NCI-H2171 (cell line): ENCODE results near the gene PIM3.

Experiments used
- DNase-seq: peaks from one replicate; lab custom pipeline; 2025; lab: John Stamatoyannopoulos, UW

The PIM3 gene

DNA sequence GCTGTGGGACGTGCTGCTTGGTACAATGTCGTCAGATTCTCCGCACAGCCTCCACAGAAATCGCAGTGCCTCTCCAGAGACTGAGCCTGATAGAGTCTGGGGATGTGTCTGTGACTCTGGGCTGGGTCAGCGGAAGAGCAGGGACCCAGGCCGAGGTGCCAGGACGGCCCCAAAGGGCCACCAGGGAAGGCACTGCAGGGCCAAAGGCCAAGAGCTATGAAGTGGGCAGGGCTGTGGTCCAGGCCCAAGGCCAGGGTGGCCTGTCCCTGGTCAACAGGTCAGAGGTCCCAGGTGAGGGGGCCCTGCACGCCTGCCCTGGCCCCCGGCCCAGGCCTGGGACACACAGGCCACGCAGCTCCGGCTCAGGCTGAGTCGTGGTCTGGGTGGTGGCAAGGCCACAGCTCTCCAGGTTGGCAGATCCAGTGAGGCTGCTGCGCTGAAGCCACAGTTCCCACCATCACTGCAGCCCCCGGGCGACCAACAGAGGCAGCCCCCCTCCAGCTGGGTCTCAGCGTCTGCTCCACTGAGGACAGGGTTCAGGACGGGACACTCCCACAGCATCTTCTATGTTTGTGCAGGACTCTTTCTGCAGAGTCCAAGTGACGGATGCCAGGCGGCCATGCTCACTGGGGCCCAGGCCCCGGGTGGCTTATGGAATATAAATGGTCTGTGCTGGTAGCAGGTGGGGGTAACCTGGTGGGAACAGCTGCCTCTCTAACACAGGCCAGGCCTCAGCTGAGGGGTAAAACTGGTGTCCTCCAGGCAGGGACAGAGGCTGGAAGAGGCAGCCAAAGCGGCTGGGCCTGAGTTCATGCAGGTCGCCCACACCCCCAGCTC lies 4.8 kb upstream of the PIM3 start:
- DNase-seq: no peak

GRCh38 chr22:49956418-49956770 lies 4.2 kb upstream of the PIM3 start:
- no peak for DNase-seq

- DNase-seq: no peak
Observed at GRCh38 chr22:49956914-49957825, 3.4 kb upstream of the PIM3 start.

DNA sequence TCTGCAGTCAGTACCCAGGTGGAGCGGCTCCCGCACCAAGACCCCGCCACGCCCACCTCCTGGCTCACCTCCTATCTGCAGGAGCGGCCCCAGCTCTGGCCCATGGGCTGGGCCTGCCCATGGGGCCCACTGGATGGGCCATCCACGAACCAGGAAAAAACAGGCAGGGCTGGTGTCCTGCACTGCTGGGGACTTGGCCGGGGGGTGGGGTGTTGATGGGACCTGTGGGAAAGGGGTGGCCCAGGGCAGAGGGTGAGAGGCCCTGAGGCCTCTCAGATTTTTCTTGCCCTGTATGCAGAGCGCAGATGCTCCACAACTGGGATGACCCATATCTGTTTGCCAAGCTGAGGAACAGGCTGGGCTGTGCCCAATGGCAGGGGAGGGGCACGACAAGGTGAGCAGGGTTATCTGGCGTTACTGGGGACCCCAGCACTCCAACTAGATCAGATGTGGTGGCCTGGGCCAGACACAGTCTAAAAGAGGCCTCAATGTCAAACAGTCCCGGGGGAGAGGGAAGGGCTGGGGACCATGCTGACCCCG lies 2.7 kb upstream of the PIM3 start:
- no peak for DNase-seq

DNA sequence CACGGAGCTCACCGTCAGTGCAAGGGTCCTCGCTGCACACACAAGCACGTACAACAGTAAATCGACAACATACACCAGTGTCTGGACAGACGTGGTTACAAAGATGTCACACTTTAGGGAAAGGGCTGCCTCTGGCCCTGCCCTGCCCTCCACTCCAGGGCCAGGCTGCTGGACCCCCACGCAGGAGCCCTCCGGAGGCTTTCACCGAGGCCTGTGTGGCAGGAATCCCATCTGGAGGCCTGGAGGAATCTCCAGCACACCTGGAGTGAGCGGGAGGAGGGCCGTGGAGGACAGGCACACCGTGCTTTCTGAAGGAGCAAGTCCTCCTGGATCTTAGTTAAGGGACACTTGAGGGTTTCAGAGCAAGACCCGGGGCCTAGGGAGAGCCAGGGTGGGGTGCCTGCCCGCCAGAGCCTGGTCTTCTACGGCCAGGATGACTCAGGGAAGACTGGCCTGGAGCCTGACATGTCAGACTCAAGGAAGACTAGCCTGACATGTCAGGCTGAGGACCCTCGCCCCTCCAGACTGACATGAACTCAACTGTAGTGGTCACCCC lies 2.1 kb upstream of the PIM3 start:
- DNase-seq: no peak

GRCh38 chr22:49958931-49959781 lies 1.4 kb upstream of the PIM3 start:
- DNase-seq: no peak

DNA sequence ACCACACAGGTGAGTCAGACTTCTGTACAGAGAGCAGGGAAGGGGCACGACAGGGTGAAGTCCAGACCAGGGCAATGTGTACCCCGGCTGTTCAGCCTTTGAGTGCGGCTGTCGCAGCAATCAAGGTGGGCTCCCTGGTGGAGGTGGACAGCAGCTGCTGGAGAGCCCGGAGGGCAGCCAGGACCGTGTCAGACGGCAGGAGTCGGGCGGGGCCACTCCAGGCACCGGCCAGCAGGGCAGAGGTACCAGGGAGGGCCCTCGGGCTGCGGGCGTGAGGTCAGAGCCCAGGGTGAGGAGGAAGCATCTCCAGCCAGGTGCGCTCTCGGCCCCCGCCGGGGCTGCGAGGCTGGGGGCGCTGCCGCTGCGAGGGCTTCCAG lies 802 bp upstream of the PIM3 start:
- no peak for DNase-seq

- DNase-seq: no peak
Observed at GRCh38 chr22:49961005-49961600, 531 bp downstream of the PIM3 start.

DNA sequence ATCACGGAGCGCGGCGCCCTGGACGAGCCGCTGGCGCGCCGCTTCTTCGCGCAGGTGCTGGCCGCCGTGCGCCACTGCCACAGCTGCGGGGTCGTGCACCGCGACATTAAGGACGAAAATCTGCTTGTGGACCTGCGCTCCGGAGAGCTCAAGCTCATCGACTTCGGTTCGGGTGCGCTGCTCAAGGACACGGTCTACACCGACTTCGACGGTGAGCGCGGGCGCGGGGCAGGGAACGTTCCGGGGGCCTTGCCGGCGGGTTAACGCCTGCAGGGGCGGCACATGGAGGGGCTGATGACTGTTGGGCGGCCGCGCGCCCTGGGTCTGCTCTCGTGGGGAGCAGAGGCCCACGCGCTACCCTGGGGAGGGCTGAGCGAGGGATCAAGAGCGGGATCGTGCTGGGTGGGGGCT lies 1.0 kb downstream of the PIM3 start:
- no peak for DNase-seq

- peak; percentile 88 for DNase-seq
Observed at GRCh38 chr22:49962012-49962750, 1.6 kb downstream of the PIM3 start.

DNA sequence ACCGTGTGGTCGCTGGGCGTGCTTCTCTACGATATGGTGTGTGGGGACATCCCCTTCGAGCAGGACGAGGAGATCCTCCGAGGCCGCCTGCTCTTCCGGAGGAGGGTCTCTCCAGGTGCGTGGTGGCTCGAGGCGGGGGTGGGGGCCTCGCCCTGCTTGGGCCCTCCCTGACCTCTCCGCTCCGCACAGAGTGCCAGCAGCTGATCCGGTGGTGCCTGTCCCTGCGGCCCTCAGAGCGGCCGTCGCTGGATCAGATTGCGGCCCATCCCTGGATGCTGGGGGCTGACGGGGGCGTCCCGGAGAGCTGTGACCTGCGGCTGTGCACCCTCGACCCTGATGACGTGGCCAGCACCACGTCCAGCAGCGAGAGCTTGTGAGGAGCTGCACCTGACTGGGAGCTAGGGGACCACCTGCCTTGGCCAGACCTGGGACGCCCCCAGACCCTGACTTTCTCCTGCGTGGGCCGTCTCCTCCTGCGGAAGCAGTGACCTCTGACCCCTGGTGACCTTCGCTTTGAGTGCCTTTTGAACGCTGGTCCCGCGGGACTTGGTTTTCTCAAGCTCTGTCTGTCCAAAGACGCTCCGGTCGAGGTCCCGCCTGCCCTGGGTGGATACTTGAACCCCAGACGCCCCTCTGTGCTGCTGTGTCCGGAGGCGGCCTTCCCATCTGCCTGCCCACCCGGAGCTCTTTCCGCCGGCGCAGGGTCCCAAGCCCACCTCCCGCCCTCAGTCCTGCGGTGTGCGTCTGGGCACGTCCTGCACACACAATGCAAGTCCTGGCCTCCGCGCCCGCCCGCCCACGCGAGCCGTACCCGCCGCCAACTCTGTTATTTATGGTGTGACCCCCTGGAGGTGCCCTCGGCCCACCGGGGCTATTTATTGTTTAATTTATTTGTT lies 2.4 kb downstream of the PIM3 start:
- no peak for DNase-seq

DNA sequence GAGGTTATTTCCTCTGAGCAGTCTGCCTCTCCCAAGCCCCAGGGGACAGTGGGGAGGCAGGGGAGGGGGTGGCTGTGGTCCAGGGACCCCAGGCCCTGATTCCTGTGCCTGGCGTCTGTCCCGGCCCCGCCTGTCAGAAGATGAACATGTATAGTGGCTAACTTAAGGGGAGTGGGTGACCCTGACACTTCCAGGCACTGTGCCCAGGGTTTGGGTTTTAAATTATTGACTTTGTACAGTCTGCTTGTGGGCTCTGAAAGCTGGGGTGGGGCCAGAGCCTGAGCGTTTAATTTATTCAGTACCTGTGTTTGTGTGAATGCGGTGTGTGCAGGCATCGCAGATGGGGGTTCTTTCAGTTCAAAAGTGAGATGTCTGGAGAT lies 3.1 kb downstream of the PIM3 start:
- DNase-seq: no peak

DNA sequence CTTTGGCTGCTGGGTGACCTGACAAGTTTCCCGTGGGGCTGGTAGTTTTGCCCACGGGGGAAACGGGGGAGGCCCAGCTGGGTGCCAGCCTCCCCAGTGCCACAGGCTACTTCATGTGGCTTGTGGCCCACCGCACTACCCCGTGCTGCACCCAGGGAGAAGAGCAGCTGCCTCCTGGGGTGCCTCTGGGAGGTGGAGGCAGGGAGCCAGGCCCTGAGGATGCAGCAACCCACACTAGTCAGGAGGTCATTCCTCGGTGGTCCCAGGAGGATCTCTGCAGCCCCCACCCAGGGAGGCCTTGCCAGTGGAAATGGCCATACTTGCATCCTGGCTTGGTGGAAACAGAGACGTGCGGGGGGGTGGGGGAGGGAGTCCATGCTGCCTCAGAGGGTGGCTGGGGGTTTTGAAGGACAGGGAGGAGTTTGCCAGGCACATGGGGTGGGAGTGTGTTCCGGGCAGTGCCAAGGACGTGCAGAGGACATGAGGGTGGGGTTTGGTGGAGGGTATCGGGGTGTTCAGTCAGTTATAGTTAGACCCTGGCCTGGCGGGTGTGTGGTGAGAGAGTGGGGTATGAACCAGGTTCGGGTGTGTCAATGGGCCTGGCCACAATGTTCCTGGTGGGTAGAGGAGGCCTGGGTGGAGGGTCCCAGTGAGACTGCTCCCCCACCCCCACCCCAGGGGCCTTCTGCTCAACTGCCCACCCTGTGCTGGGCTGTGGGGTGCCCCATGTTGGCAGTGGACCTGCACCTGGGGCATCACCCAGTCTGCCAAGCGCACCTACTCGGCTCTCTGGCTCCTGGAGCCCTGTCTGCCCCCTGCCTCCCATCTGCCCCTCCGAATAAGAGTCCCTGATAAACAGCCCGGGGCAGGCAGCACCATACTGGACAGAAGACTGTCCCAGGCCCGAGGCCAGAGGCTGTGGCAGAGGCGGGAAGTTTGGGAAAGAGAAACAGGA lies 3.8 kb downstream of the PIM3 start:
- DNase-seq: no peak

DNA sequence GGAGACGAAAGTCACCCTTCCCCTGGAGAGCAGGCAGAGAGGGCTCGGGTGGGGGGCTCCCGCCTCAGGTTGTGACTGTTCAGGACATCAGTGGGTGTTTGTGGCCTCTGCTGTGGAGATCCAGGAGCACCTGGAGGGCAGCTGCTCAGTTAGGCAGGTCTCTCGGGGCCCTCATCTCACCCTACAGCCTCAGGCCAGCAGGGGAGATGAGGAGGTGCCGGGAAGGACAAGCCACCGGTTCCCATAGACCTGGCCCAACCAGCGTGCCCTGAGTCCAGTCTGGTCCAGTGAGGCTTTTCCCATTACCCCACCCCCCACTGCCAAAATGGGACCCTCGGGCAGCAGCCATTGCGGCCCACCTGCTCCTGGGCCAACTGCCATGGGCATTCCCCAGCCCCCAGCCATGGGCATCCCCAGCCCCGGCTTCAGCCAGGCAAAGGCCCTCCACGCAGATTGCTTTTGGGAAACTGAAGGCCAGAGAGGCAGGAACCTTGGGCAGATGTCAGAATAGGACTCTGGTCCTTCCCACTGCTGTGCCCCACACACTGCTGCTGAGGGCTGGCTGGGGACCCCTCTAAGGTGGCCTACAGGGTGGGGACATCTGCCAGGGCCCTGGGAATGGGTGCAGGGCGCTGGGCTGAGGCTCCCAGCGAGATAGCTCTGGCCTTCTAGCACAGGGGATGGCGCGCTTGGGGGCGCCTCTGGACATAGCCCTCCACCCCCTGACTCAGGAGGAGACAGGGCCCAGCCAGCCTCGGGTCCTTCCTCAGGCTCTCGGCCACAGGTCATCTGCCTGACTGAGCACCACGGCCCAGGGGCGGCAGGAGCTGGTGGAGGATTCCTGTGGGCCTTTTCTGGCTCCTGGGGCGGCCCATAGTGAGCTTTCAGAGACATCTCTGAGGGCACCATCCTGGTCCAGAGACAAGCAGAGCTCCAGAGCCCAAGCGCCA lies 4.8 kb downstream of the PIM3 start:
- no peak for DNase-seq

- DNase-seq: no peak
Observed at GRCh38 chr22:49966041-49966773, 5.6 kb downstream of the PIM3 start.
